H9 (cell line): ENCODE data around the gene RRAS. TPM values are rescaled to one million over a fixed set of nuclear protein-coding genes. Genes with fewer than 3 reads are reported as not detected.

Source experiments
- DNase-seq: peaks from one replicate; pipeline ENCODE4 v3.0.0-alpha.2; 2017
- H2AFZ ChIP-seq: one replicate; pipeline ENCODE4 v1.6.1; 2013; ENCODE audit warnings: mild to moderate bottlenecking, low read length, control low read depth, moderate library complexity
- H2AK5ac ChIP-seq: 2 replicates; pipeline ENCODE4 v1.6.1; 2013; ENCODE audit warnings: low read length, control low read depth, mixed read lengths; ENCODE audit not compliant: insufficient read length
- H2BK120ac ChIP-seq: one replicate; pipeline ENCODE4 v1.6.1; 2013; ENCODE audit warnings: low read depth, mild to moderate bottlenecking, low read length, control low read depth, inconsistent platforms; ENCODE audit not compliant: poor library complexity, severe bottlenecking
- H2BK12ac ChIP-seq: 2 replicates; pipeline ENCODE4 v1.6.1; 2013; ENCODE audit warnings: low read length, control low read depth, mixed read lengths, low read depth; ENCODE audit not compliant: insufficient read length
- H2BK15ac ChIP-seq: 2 replicates; pipeline ENCODE4 v1.6.1; 2013; ENCODE audit warnings: low read depth, low read length, control low read depth
- H2BK20ac ChIP-seq: one replicate; pipeline ENCODE4 v1.6.1; 2013; ENCODE audit warnings: low read depth, mild to moderate bottlenecking, low read length, control low read depth, inconsistent platforms; ENCODE audit not compliant: poor library complexity, severe bottlenecking
- H2BK5ac ChIP-seq: 2 replicates; pipeline ENCODE4 v1.6.1; 2013; ENCODE audit warnings: low read length, control low read depth, mixed read lengths; ENCODE audit not compliant: insufficient read length
- H3K14ac ChIP-seq: 2 replicates; pipeline ENCODE4 v1.6.1; 2013; ENCODE audit warnings: low read length, control low read depth; ENCODE audit not compliant: insufficient read depth
- H3K18ac ChIP-seq: 2 replicates; pipeline ENCODE4 v1.6.1; 2013; ENCODE audit warnings: low read depth, mild to moderate bottlenecking, mixed read lengths, low read length, control low read depth; ENCODE audit not compliant: insufficient read length
- H3K23ac ChIP-seq: 2 replicates; pipeline ENCODE4 v1.6.1; 2013; ENCODE audit warnings: low read length, control low read depth, mixed read lengths, low read depth; ENCODE audit not compliant: insufficient read length
- H3K23me2 ChIP-seq: 2 replicates; pipeline ENCODE4 v1.6.1; 2013; ENCODE audit warnings: low read depth, mild to moderate bottlenecking, mixed read lengths, low read length, control low read depth; ENCODE audit not compliant: insufficient read length, poor library complexity, severe bottlenecking
- H3K27ac ChIP-seq: 2 replicates; pipeline ENCODE4 v1.5.1; 2013; ENCODE audit warnings: low read length, control low read depth, mixed read lengths, low read depth; ENCODE audit not compliant: insufficient read length
- H3K27me3 ChIP-seq: 2 replicates; pipeline ENCODE4 v1.6.1; 2013; ENCODE audit warnings: low read length, control low read depth, inconsistent platforms; ENCODE audit not compliant: insufficient read depth
- H3K4ac ChIP-seq: 2 replicates; pipeline ENCODE4 v1.6.1; 2013; ENCODE audit warnings: low read depth, mild to moderate bottlenecking, control low read depth, inconsistent platforms, low read length, moderate library complexity
- H3K4me1 ChIP-seq: 2 replicates; pipeline ENCODE4 v1.6.1; 2013; ENCODE audit warnings: low read length, control low read depth, inconsistent platforms; ENCODE audit not compliant: insufficient read depth
- H3K4me2 ChIP-seq: 2 replicates; pipeline ENCODE4 v1.6.1; 2013; ENCODE audit warnings: low read length, control low read depth, mixed read lengths; ENCODE audit not compliant: insufficient read length, insufficient read depth
- H3K56ac ChIP-seq: 2 replicates; pipeline ENCODE4 v1.6.1; 2013; ENCODE audit warnings: low read depth, mild to moderate bottlenecking, mixed read lengths, low read length, control low read depth; ENCODE audit not compliant: insufficient read length
- H3K79me1 ChIP-seq: 2 replicates; pipeline ENCODE4 v1.6.1; 2013; ENCODE audit warnings: low read depth, mild to moderate bottlenecking, moderate library complexity, low read length, control low read depth, inconsistent platforms; ENCODE audit not compliant: insufficient read depth, poor library complexity, severe bottlenecking
- H3K79me2 ChIP-seq: 2 replicates; pipeline ENCODE4 v1.6.1; 2013; ENCODE audit warnings: low read length, control low read depth, inconsistent platforms; ENCODE audit not compliant: insufficient read depth
- H3K9ac ChIP-seq: 2 replicates; pipeline ENCODE4 v1.6.1; 2013; ENCODE audit warnings: low read length, control low read depth, mixed read lengths; ENCODE audit not compliant: insufficient read length; ENCODE audit errors: extremely low read depth
- H3K9me3 ChIP-seq: one replicate; pipeline ENCODE4 v1.6.1; 2013; ENCODE audit warnings: low read depth, low read length, inconsistent platforms; ENCODE audit not compliant: control insufficient read depth
- H3T11ph ChIP-seq: one replicate; pipeline ENCODE4 v1.6.1; 2013; ENCODE audit warnings: mild to moderate bottlenecking, low read length, control low read depth, inconsistent platforms
- H4K20me1 ChIP-seq: one replicate; pipeline ENCODE4 v1.6.1; 2013; ENCODE audit not compliant: control insufficient read depth, insufficient read length, insufficient read depth
- H4K5ac ChIP-seq: 2 replicates; pipeline ENCODE4 v1.6.1; 2013; ENCODE audit warnings: low read depth, mild to moderate bottlenecking, mixed read lengths, low read length, control low read depth; ENCODE audit not compliant: insufficient read length
- H4K8ac ChIP-seq: replicated peaks from 2 replicates; pipeline ENCODE4 v1.6.1; 2013; ENCODE audit warnings: low read length, control low read depth, mixed read lengths, low read depth; ENCODE audit not compliant: insufficient read length
- H4K91ac ChIP-seq: 2 replicates; pipeline ENCODE4 v1.6.1; 2013; ENCODE audit warnings: low read depth, mild to moderate bottlenecking, moderate library complexity, mixed read lengths, low read length, control low read depth; ENCODE audit not compliant: insufficient read length
- H3K27ac Mint-ChIP-seq, 3 experiments: 2 replicates in 2 of 3; 3 replicates in 1 of 3; pipeline ENCODE4 v1.8.0; 2020 to 2021; ENCODE audit warnings: mixed read lengths in 3 of 3, mild to moderate bottlenecking in 1 of 3, moderate library complexity in 1 of 3
- H3K27me3 Mint-ChIP-seq: 2 replicates; pipeline ENCODE4 v1.8.0; 2021; ENCODE audit warnings: low read depth, mild to moderate bottlenecking, moderate library complexity, mixed read lengths
- H3K36me3 Mint-ChIP-seq, 3 experiments: 2 replicates in 2 of 3; 3 replicates in 1 of 3; pipeline ENCODE4 v1.8.0; 2020 to 2021; ENCODE audit warnings: low read depth in 3 of 3, mixed read lengths in 3 of 3; ENCODE audit not compliant: insufficient read depth in 1 of 3
- H3K4me1 Mint-ChIP-seq, 2 experiments: 2 replicates each; pipeline ENCODE4 v1.8.0; 2020; ENCODE audit warnings: mixed read lengths in 2 of 2
- H3K4me3 Mint-ChIP-seq, 2 experiments: 2 replicates in 1 of 2; 3 replicates in 1 of 2; pipeline ENCODE4 v1.8.0; 2020 to 2021; ENCODE audit warnings: mild to moderate bottlenecking in 2 of 2, mixed read lengths in 2 of 2, moderate library complexity in 1 of 2
- H3K9me3 Mint-ChIP-seq, 2 experiments: 2 replicates in 1 of 2; 3 replicates in 1 of 2; pipeline ENCODE4 v1.8.0; 2020; ENCODE audit warnings: mild to moderate bottlenecking in 2 of 2, mixed read lengths in 2 of 2, moderate library complexity in 1 of 2
- WGBS: extraction: QIAGEN DNeasy Blood & Tissue Kit; methylation state at CpG from one replicate; pipeline ENCODE4 v1.1.7; 2013; ENCODE audit warnings: missing lambda C conversion rate, low lambda C conversion rate, mixed read lengths; ENCODE audit not compliant: insufficient read length; ENCODE audit errors: extremely low coverage; 5-methylcytosine and 5-hydroxymethylcytosine counted together
- total RNA-seq: library from RNA; stranded (reverse); gene quantifications from 2 replicates; pipeline ENCODE4 v1.2.1, GENCODE V29; 2021
- TF ChIP-seq, protein P1 (sequence below): fragments of 200-600 bp; sonication (generic); conservative IDR thresholded peaks from 3 replicates; pipeline ENCODE4 v1.8.0; 2021; ENCODE audit warnings: antibody characterized with exemption, mild to moderate bottlenecking

The RRAS gene
- total RNA-seq, 1 experiment from 2014 or later: 9.9 TPM

DNA sequence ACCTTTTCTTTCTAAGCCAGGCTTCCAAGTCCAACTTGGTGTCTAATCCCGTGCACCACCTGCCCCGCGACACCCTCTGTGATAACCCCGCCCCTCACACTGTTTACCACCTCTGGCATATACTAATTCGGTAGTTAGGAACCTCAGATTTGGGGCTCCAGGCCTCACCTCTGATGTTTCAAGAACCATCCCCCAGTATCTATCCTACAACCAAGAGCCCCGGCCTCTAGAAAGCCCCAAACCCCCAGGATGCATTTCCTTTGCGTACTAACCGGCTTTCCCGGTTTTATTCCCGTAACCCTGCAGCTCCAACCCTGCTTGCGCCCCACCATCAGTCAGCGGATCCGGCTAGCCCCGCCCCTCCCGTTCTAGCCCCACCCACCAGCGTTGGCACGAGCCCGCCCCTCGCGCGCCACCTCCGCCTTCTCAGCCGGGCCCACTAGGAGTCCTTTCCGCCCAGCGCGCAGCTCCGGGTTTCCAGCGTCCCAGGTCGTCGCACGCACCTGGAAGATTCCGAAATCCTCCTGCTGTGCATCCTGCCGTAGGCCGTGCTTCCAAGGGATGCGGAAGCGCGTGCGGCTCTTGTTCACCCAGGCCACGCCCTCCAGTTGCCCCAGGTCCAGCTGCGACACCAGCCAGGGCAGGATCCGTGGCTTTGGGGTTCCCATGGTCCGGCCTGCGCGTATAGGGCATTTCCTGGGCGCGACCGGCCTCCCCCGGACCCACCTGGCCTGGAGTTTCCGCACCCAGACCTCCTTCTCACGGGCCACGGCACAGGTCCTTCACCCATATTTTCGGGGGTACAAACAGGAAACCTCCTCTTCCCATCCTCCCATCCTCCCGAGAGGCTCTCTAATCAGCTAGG is 24.5 kb upstream of the RRAS start:
- H3K23me2 ChIP-seq: peaks cover 18% of the 10 kb centered on the region
- H3K27me3 ChIP-seq: no peaks in the 10 kb centered on the region
- peak overlapping the region; percentile 9 for H3K23ac ChIP-seq
- no CpG with 5 or more reads among the region's 53 CpGs for WGBS
- no peak overlapping the region for H2BK15ac ChIP-seq
- no peak overlapping the region for H2BK12ac ChIP-seq
- H2AK5ac ChIP-seq: no peak overlapping the region
- TF ChIP-seq, protein P1, sequence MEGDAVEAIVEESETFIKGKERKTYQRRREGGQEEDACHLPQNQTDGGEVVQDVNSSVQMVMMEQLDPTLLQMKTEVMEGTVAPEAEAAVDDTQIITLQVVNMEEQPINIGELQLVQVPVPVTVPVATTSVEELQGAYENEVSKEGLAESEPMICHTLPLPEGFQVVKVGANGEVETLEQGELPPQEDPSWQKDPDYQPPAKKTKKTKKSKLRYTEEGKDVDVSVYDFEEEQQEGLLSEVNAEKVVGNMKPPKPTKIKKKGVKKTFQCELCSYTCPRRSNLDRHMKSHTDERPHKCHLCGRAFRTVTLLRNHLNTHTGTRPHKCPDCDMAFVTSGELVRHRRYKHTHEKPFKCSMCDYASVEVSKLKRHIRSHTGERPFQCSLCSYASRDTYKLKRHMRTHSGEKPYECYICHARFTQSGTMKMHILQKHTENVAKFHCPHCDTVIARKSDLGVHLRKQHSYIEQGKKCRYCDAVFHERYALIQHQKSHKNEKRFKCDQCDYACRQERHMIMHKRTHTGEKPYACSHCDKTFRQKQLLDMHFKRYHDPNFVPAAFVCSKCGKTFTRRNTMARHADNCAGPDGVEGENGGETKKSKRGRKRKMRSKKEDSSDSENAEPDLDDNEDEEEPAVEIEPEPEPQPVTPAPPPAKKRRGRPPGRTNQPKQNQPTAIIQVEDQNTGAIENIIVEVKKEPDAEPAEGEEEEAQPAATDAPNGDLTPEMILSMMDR: peak; percentile 14; the same call in 2 of the 3 replicates
- no peak overlapping the region for H4K91ac ChIP-seq
- peaks cover 11% of the 10 kb centered on the region for H3K79me1 ChIP-seq
- no peak overlapping the region for H3T11ph ChIP-seq
- peak overlapping the region; percentile 88 for H3K9ac ChIP-seq
- H3K27ac Mint-ChIP-seq: peak overlapping the region; percentile 96 to 99 (median 96)
- H3K79me2 ChIP-seq: peaks cover 5% of the 10 kb centered on the region; the same call in 1 of the 2 replicates
- H3K9me3 Mint-ChIP-seq: peaks cover 7 to 8% of the 10 kb centered on the region in 2 experiments
- no peak overlapping the region for H4K8ac ChIP-seq
- no peak overlapping the region for H4K5ac ChIP-seq
- H3K4me1 ChIP-seq: no peaks in the 10 kb centered on the region
- peaks cover 41 to 61% (median 59%) of the 10 kb centered on the region in 3 experiments for H3K36me3 Mint-ChIP-seq
- peak overlapping the region; percentile 74 for H3K14ac ChIP-seq
- peak; percentile 96 for DNase-seq
- peak overlapping the region; percentile 99 to 100 for H3K4me3 Mint-ChIP-seq
- H3K4ac ChIP-seq: no peak overlapping the region; the same call in 1 of the 2 replicates
- H4K20me1 ChIP-seq: no peaks in the 10 kb centered on the region
- H2BK5ac ChIP-seq: no peak overlapping the region
- H3K4me1 Mint-ChIP-seq: peaks cover 12 to 34% of the 10 kb centered on the region in 2 experiments
- no peak overlapping the region for H2BK20ac ChIP-seq
- H3K4me2 ChIP-seq: peak overlapping the region; percentile 99
- peak overlapping the region; percentile 54 for H3K27ac ChIP-seq
- H2BK120ac ChIP-seq: no peak overlapping the region
- no peak overlapping the region for H3K56ac ChIP-seq
- H3K27me3 Mint-ChIP-seq: peaks cover 3% of the 10 kb centered on the region
- no peaks in the 10 kb centered on the region for H3K9me3 ChIP-seq
- peak overlapping the region; percentile 45 for H3K18ac ChIP-seq
- H2AFZ ChIP-seq: no peak overlapping the region
